ENCODE data around the gene EPHB2.

The EPHB2 gene

GRCh38 chr1:22959545-22960360 is 249.1 kb downstream of the EPHB2 start:
- in situ Hi-C loops (cut with MboI; ENCODE audit: low pct_unique_long_range_greater_than_20kb, low sequenced_read_pairs, unreplicated experiment): no loop called here
- no peak for DNase-seq (ENCODE audit: low spot score)
- no peak for TF ChIP-seq CTCF (IDR thresholded peaks at IDR 0.05; ENCODE audit: extremely low read depth, insufficient read depth, missing control alignments)

- TF ChIP-seq CTCF (IDR thresholded peaks at IDR 0.05; ENCODE audit: extremely low read depth, insufficient read depth, missing control alignments): no peak
- in situ Hi-C loops (cut with MboI; ENCODE audit: low pct_unique_long_range_greater_than_20kb, low sequenced_read_pairs, unreplicated experiment): no loop called here
- DNase-seq (ENCODE audit: low spot score): no peak
These were observed 251.9 kb downstream of the EPHB2 start for GRCh38 chr1:22962558-22962957.

GRCh38 chr1:22963044-22963677 is 252.5 kb downstream of the EPHB2 start:
- in situ Hi-C loops (cut with MboI; ENCODE audit: low pct_unique_long_range_greater_than_20kb, low sequenced_read_pairs, unreplicated experiment): no loop called here
- no peak for DNase-seq (ENCODE audit: low spot score)
- no peak for TF ChIP-seq CTCF (IDR thresholded peaks at IDR 0.05; ENCODE audit: extremely low read depth, insufficient read depth, missing control alignments)

GRCh38 chr1:22966309-22966708 is 255.7 kb downstream of the EPHB2 start:
- no peak for DNase-seq (ENCODE audit: low spot score)
- no peak for TF ChIP-seq CTCF (IDR thresholded peaks at IDR 0.05; ENCODE audit: extremely low read depth, insufficient read depth, missing control alignments)
- in situ Hi-C loops (cut with MboI; ENCODE audit: low pct_unique_long_range_greater_than_20kb, low sequenced_read_pairs, unreplicated experiment): no loop called here

GRCh38 chr1:22967833-22968232 is 257.2 kb downstream of the EPHB2 start:
- DNase-seq (ENCODE audit: low spot score): no peak
- TF ChIP-seq CTCF (IDR thresholded peaks at IDR 0.05; ENCODE audit: extremely low read depth, insufficient read depth, missing control alignments): no peak
- in situ Hi-C loops (cut with MboI; ENCODE audit: low pct_unique_long_range_greater_than_20kb, low sequenced_read_pairs, unreplicated experiment): no loop called here

- DNase-seq (ENCODE audit: low spot score): no peak
- in situ Hi-C loops (cut with MboI; ENCODE audit: low pct_unique_long_range_greater_than_20kb, low sequenced_read_pairs, unreplicated experiment): no loop called here
These were observed 258.7 kb downstream of the EPHB2 start for GRCh38 chr1:22969304-22969709.

More at GRCh38 chr1:22969304-22969709, 258.7 kb downstream of the EPHB2 start:
- no peak for TF ChIP-seq CTCF (IDR thresholded peaks at IDR 0.05; ENCODE audit: extremely low read depth, insufficient read depth, missing control alignments)
